GM12891 (cell line): ENCODE data around the gene DSTN.

Experiments used
- PAX5 ChIP-seq: IDR thresholded peaks from 2 replicates; pipeline ENCODE4 v1.6.1; 2011; ENCODE audit warnings: low read length, moderate library complexity, mild to moderate bottlenecking; ENCODE audit not compliant: insufficient read depth, severe bottlenecking
- POLR2A ChIP-seq: IDR thresholded peaks from 2 replicates; pipeline ENCODE4 v1.6.1; 2011; ENCODE audit warnings: low read depth, low read length, control low read depth
- TAF1 ChIP-seq: IDR thresholded peaks from 2 replicates; pipeline ENCODE4 v1.6.1; 2011; ENCODE audit warnings: low read depth, low read length, control low read depth

DNA sequence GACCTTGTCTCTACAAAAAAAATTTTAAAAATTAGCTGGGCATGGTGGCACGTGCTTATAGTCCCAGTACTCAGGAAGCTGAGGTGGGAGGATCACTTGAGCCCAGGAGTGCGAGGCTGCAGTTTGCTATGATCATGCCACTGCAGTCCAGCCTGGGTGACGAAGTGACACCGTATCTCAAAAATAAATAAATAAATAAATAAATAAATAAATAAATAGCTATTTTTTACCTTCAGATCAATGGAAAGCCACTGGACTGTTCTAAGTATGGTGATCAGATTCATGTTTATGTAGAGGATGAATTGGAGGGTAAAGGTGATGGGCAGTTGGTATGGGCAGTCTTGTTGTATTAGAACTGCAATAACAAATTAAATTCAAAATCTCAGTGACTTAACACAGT is 24.0 kb downstream of the DSTN start:
- TF ChIP-seq POLR2A (no peak), PAX5 (no peak), TAF1 (no peak)
